Measurements from ENCODE around the gene SF3B2.
A peak's percentile ranks its signal among the peaks of the same experiment; 100 is the strongest.
"Not testable (repeated sequence)": the region's sequence is repeated elsewhere in the genome, so short reads cannot be mapped to it uniquely, and the experiment has no call there.

Gene SF3B2

DNA sequence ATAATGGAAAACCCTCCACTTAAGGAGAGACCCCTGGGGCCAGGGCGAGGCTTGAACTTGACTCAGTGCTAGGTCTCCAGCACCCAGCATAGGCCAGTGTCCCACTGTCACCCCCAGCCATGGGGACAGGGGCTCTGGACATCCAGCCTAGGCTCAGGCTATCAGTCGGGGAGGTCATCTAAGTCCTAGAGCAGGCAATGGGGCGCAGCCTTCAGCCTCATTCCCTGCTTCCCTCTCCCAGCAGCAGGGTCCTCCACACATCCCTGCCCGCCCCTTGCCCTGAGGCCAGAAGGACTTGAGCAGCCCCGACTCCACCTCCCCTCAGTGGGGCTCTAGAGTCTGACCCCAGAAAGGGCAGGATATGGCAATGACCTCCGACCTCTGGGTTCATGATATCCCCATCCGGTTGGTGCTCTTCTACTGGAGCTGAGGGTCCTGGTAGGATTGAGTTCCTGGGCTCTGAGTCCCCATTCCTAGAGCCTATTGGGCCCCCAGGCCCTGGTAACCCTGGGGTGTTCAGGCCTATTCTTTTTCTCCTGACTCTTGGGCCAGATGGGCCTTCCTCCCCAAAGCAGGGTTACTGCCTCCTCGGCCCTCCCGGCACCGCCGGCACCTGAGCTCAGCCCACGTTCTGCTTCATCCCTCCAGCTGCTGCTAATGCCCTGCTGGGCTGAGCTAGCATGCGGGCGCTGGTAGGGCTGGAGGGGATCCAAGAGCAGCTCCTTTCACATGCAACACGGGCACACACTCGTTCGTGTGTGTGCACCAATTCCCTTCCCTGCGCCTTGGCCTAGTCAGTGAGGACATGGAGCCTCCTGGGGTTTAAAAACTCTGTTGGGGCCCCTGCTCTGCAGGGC lies 36.0 kb upstream of the SF3B2 start:
- no peak for DNase-seq (ENCODE audit: low read depth in 2 of 3, low spot score in 1 of 3)

DNA sequence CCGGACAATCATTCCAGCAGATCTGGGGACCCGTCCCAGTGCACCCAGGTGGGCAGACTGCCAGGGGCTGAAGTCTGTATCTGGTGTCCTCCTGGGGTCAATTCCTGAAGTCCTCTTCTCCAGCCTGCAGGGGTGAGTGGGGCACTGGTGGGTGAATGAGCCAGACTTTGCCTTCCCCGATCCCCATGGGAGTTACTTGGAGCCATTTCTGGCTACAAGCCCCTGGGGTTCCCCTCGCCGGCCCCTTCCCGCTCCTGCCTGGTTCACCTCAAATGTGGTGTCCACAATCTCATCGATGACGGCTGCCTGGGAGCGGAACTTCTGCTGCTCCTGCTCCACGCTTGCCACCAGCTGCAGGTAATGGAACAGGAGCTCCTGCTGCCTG lies 35.4 kb upstream of the SF3B2 start:
- DNase-seq (ENCODE audit: low read depth in 2 of 3, low spot score in 1 of 3), result no peak

DNA sequence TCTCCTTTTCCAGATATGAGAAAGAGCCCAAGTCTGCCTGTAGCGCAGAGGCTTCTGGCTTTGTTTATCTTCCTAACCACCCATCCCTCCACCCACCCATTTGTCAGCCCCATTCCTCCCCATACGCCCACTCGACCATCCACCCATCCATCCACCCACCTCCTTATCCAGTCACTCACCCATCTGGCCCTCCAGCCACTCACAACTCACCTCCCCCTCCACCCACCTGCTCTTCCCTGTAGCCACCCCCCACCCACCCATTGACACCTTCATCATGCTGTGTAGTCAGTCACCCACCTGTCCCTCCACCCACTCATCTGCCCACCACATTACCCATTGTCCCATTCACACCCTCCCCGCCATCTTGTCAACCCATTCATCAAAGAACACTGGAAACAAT lies 34.8 kb upstream of the SF3B2 start:
- DNase-seq (ENCODE audit: low read depth in 2 of 3, low spot score in 1 of 3), result no peak

DNA sequence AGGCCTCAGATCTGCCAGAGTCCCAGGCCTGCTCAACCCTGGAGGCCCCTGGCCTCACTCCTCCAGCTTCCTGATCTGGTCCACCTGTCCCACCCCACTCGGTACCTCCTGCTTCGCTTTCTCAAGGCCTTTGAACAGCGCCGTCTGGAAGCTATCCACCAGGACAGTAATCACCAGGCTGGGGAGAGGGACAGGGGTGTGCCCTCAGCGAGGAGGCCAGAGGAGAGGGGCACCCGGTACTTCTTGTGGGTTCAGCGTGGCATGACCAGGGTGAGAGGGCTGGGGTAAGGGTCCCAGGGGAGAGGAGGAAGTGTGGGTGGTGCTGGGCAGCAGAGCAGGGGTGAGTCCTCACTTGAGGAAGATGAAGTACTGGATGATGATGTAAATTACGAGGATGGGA lies 32.0 kb upstream of the SF3B2 start:
- DNase-seq (ENCODE audit: low read depth in 2 of 3, low spot score in 1 of 3), result no peak

DNA sequence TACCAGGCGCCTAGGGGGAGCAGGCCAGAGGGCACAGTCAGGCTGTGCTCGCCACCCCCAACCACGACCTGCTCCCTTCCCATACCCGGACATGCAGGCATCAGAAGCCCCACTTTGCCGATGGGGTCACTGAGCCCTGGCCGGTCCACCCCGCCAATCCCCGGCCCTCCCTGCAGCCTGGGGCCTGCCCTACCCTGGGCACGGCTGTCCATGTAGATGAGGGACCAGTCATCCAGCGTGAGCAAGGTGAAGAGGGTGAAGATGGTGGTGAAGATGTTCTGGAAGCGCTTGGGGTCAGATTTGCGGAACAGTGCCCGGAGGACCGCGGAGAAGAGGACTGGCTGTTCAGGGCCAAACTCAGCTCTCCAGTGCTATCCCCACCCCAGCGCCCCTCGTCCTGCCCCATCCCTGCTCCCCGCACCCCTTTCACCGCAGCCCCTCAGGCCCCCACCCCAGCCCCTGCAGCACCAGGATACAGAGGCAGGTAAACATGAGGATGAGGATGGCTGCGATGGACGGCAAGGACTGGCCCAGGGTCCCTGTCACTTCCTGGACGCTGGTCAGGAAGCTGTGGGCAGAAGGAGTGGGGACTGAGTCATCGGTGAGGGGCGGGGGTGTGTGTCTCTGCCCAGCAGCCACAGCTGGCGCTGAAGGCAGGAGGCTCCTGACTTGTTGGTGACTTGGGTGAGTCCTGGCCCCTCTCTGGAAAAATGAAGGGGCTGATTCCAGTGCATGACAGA lies 31.4 kb upstream of the SF3B2 start:
- DNase-seq (ENCODE audit: low read depth in 2 of 3, low spot score in 1 of 3), result no peak

DNA sequence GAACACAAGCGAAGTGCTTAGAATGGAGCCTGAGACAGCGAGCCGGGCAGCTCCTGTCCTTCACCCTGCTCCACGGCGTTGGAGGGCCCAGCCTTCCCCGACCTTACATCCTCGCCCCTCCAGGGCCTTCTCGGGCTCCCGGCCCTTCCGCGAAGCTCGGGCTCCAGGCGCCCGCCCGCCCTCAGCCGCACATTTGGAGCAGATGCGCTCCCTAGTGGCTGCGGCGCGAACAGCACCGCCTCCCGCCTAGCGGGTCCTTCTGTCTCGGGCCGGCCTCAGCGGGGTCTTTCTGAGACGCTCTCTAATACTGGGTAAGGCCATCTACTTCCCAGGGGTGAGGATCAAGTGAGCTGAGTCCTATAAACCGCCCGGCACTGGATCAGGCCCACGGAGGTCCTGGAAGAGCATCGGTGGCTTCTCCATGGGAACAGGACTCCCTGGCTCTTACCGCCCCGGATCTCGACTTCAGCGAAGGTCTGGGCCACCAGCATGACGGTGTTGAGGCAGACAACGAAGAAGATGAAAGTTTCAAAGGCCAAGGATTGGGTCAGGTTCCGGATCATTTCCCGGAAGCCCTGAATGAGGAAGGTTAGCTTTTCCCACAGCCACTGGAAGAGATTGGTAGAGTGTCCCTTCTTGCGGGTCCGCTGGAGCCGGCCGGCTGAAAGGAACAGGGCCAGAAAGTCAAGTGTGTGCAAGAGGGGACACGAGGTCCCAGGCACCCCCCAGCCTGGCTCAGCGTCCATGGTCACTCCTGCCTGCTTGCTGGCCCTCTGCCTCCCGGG lies 29.6 kb upstream of the SF3B2 start:
- peak; percentile 61 to 85 (median 72) for DNase-seq (ENCODE audit: low read depth in 2 of 3, low spot score in 1 of 3)

DNA sequence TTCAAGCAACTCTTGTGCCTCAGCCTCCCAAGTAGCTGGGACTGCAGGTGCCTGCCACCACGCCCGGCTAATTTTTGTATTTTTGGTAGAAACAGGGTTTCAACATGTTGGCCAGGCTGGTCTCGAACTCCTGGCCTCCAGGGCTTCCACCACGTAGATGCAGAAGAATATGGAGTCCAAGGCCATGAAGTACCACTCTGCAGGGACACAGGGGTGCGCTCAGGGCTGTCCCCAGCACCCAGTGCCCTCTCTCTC lies 29.1 kb upstream of the SF3B2 start:
- DNase-seq (ENCODE audit: low read depth in 2 of 3, low spot score in 1 of 3), result not testable (repeated sequence)

DNA sequence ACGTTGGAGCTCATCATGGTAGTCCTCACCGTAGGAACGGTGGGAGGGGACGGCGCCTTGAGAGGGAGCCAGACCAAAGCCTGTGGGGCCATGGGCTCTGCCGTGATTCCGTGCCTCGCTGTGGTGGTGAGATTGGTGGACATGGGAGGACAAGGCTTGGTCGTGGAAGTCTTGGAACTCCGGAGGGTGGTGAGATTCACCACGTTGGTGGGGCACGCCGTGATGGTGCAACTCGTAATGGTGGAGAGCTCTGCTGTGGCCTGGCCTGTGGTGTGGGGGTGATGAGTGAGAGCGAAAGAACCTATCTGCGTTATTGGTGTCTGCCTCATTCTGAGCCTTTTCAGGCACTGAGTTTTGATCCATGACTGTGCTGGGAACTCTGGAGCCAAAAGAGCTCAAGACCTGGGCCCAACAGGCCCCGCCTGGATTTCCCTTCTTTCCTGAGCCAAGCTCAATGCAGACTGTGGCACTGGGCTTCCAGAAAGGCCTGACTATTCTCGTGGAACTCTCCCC lies 26.1 kb upstream of the SF3B2 start, which contains the start of gene CATSPER1:
CATSPER1 (minus strand) TSS at position 463 of the 513 bp plus-strand sequence; CDS start at position 363, 100 bp downstream.
- DNase-seq (ENCODE audit: low read depth in 2 of 3, low spot score in 1 of 3), result no peak

DNA sequence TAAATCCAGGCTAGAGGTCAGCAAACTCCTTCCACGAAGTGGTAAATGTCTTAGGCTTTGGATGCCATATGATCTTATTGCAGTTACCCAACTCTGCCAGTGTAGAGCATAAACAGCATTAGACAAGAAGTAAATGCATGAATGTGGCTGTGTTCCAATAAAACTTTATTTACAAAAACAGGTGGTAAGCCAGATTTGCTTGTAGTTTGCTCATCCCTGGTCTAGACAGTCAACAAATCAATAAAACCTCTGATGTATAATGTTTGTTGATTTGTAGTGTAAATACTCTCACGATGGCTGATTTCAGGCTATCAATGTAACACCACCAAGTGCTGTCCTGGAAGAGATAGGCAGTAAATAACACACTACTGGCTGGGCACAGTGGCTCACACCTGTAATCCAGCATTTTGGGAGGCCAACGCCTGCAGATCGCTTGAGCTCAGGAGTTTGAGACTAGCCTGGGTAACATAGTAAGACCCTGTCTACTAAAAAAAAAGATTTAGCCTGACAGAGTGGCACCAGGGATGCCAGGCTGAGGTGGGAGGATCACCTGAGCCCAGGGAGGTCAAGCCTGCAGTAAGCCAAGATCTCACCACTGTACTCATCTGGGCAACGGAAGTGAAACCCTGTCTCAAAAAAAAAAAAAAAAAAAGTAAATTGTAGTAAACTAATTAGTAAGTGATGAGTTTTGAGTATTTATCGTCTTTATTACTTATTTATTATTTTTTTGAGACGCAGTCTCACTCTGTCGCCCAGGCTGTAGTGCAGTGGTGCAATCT lies 19.0 kb upstream of the SF3B2 start:
- DNase-seq (ENCODE audit: low read depth in 2 of 3, low spot score in 1 of 3), result no peak

DNA sequence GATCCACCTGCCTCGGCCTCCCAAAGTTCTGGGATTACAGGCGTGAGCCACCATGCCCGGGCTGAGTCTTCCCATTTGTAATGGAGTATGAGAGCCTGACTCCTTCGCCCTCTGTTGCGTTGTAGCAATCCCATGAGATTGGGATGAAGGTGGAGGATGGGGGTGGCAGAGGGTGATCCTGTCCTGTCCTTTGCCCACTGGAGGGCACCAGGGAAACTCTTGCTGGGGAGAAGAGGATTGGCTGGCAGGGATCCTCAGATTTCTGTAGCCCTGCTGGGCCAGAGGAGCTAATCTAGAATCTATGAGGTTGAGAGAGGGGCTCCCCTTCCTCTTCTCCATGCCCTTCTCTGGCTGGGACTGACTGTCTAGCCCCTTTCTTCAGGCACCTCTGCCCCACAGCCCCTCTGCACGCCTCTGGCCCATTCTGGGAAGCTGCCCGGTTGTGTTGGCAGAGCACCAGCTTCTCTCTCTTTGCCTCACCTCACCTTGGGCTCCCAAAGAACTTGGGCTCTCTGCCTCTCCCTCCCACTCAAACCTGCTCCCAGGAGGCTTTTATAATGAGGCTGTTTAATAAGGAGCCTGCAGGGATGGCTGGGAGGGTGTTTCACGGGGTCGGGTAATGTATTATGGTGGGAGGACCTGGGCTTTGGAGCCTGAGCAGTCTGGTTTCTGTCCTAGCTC lies 16.4 kb upstream of the SF3B2 start:
- no peak for DNase-seq (ENCODE audit: low read depth in 2 of 3, low spot score in 1 of 3)

DNA sequence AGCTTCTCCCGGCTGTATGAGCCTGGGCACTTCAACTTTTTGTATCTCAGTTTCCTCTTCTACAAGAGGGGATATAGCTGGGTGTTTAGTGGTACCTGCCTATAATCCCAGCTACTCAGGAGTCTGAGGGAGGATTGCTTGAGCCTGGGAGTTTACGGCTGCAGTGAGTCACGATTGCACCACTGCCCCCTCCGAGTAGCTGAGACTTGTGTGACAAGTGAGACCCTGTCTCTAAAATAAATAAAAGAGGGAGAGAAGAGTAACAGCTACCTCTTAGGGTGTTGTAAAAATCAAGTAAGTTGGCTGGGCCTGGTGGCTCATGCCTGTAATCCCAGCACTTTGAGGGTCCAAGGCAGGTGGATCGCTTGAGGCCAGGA lies 15.8 kb upstream of the SF3B2 start:
- no peak for DNase-seq (ENCODE audit: low read depth in 2 of 3, low spot score in 1 of 3)

DNA sequence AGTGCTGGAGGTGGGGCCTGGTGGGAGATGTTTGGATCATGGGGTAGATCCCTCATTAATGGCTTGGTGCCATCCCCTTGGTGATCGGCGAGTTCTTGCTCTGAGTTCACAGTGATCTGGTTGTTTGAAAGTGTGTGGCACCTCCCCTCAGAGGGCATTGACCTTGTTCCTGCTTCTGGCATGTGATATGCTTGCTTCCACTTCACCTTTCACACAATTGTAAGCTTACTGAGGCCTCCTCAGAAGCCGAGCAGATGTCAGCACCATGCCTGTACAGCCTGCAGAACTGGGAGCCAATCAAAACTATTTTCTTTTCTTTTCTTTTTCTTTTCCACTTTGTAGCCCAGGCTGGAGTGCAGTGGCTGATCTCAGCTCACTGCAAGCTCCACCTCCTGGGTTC lies 14.8 kb upstream of the SF3B2 start:
- no peak for DNase-seq (ENCODE audit: low read depth in 2 of 3, low spot score in 1 of 3)

DNA sequence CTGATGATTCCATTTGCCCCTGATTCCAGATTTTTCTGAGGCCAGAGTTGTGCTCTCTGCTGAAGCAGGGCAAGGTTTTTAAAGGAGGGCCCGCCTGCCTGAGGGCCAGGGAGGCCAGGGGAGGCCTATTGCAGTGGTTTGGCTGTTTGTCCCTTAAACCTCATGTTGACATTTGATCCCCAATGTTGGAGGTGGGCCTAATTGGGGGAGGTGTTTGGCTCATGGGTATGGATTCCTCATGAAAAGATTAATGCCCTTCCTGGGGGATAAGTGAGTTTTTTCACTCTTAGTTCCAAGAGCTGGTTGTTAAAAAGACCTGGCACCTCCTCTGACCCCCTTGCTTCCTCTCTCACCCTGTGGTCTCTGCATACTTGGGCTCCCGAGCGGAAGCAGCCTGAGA lies 12.4 kb upstream of the SF3B2 start:
- no peak for DNase-seq (ENCODE audit: low read depth in 2 of 3, low spot score in 1 of 3)

DNA sequence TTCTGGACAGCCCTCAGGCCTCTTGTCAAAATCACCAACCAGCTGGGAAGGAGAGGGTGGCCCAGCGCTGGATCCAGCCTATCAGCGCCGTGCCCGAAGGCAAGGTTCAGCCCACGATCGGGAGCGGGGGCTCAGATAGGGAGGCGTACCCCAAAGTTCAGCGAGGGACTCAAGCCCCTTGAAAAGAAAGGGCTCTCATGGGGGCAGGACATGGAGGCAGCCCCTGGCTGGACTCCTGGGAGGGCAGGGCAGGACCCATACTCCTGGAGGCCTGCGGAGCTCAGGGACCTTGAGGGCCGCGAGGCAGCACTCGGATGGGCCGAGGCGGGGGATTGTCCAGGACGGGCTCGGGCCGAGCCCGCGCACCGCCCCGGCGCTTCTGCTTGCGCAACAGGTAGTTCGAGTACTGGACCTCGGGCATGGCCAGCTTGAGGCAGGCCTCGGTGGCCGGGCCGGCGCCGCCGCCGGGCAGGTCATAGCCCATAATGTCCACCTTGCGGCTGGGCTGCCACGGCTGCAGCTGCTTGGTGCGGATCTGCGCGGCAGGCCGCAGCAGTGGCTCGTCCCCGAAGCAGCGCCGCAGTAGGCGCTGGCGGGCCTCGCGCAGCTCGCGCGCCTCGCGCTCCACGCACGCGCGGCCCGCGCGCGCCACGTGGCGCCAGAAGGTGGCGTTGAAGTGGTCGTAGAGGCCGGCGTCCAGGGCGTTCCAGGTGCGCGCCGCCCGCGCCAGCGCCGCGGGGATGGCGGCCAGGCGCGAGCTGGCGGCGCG lies 9.8 kb upstream of the SF3B2 start:
- DNase-seq (ENCODE audit: low read depth in 2 of 3, low spot score in 1 of 3), result no peak

DNA sequence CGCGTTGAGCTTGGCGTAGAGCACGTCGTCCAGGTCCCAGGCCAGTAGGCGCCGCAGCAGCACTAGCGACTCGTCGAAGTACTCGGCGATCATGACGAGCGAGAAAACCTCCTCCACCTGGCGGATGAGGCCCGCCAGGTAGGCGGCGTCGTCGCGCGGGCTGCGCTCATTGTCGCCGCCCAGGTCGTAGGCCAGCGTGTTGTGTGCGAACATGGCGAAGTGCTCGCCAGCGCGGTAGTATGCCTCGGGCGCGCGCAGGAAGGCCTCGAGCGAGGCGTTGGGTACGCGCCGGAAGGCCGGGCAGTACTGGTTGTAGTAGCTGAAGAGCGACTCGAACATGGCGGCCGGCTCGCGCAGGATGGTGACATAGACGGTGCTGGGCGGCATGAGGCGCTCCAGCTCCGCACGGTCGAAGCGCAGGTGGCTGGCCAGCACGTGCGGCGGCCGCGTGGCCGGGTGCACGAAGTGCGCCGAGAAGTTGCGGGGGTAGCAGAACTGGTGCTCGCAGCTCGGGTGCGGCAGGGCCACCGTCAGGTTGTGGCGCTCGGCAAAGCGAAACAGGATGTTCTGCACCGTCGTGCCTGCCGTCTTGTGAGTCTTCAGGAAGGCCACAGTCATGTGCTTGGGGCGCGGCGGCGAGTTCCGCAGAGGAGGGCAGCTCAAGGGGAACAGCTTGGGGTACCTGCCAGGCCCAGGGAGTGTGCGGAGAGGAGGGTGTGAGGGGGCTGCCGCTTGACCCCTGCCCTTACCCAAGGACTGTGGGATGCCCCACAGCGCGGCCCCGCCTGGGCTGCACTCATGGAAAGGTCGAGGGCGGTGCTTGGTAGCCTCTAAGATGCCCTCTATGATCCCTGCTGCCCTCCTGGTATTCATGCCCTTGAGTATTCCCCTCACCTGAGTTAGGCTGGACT lies 8.9 kb upstream of the SF3B2 start:
- no peak for DNase-seq (ENCODE audit: low read depth in 2 of 3, low spot score in 1 of 3)

DNA sequence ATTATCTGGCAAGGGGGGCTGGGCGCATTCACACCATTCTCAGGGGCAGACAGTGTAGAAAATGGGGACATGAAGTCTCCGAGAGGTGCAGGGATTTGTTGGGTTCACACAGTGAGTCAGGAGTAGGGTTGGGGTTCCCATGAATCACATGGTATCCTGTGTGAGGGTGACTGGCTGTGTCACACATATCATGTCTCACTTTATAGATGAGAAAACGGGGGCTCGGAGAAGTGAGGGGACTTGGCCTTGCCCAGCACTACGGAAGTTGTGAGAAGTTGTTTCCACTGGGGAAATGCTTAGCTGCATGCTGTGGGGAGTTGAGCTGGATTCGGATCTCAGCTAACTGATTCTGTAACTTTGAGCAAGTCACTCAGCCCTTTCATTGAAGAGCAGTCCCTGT lies 7.4 kb upstream of the SF3B2 start:
- DNase-seq (ENCODE audit: low read depth in 2 of 3, low spot score in 1 of 3), result no peak

DNA sequence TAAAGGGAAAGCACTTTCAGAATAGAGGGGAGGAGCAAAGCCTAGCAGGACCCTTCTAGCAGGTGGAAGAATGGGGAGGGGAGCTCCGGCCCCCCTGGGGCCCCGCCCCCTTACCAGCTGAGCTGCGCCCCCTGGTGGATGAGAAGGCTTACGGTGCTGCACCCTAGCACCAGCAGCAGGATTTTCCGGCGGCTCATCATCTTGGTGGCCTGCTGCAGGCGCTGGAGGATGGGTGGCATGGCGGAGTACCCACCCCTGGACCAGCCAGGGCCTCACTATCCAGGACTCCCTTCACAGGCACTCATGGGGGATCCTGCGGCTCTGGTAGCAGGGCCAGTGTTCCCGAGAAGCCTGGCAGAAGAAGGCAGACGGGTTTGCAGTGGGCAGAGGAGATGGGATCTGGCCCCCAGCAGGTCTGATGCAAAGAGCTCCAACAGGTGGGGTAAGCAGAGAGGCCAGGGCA lies 7.0 kb upstream of the SF3B2 start:
- peak; percentile 67 to 87 (median 77) for DNase-seq (ENCODE audit: low read depth in 2 of 3, low spot score in 1 of 3)

DNA sequence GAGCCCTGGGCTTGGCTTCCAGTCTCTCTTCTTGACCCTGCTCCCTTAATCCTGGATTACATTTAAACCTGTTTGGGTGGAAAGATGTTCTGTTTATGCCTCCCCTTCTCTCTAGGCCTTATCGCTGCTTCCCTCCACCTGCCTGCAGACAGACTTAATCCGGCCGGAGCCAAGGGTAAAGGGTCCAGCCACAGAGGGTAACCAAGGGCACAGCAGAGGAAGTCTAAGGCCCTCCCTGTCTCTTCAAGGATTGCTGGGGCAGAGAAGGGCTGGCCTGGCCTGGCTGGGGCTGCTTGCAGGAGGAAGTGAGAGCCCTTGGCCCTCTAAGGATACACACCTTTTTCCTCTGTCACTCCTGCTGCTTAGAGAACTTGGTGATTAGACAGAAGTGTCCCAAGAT lies 5.3 kb upstream of the SF3B2 start:
- no peak for DNase-seq (ENCODE audit: low read depth in 2 of 3, low spot score in 1 of 3)
